GM18520 (cell line): ENCODE data around the gene NADSYN1.

Source experiments
- ATAC-seq: cut with Tn5 transposase; IDR thresholded peaks from one replicate; pipeline ENCODE4 v1.9.1; 2021; ENCODE audit not compliant: unreplicated experiment

NADSYN1 gene

GRCh38 chr11:71489311-71490043 is 36.5 kb downstream of the NADSYN1 start:
- ATAC-seq = no peak

- ATAC-seq = no peak
Measured at GRCh38 chr11:71490044-71490730, 37.2 kb downstream of the NADSYN1 start.

- no peak for ATAC-seq
Measured at GRCh38 chr11:71490731-71491390, 37.9 kb downstream of the NADSYN1 start.

GRCh38 chr11:71491531-71491930 is 38.5 kb downstream of the NADSYN1 start:
- ATAC-seq = no peak

GRCh38 chr11:71491940-71492339 is 38.9 kb downstream of the NADSYN1 start:
- no peak for ATAC-seq

- no peak for ATAC-seq
Measured at GRCh38 chr11:71495286-71496230, 42.6 kb downstream of the NADSYN1 start.

GRCh38 chr11:71496421-71496820 is 43.4 kb downstream of the NADSYN1 start:
- ATAC-seq = no peak

GRCh38 chr11:71498091-71498490 is 45.1 kb downstream of the NADSYN1 start:
- ATAC-seq = no peak

GRCh38 chr11:71499125-71499524 is 46.1 kb downstream of the NADSYN1 start:
- no peak for ATAC-seq

GRCh38 chr11:71499546-71499945 is 46.5 kb downstream of the NADSYN1 start:
- no peak for ATAC-seq

- no peak for ATAC-seq
Measured at GRCh38 chr11:71500601-71501021, 47.6 kb downstream of the NADSYN1 start.

GRCh38 chr11:71501071-71501985 is 48.3 kb downstream of the NADSYN1 start:
- no peak for ATAC-seq

GRCh38 chr11:71502026-71502425 is 49.0 kb downstream of the NADSYN1 start:
- ATAC-seq = no peak

- ATAC-seq = no peak
Measured at GRCh38 chr11:71502871-71503435, 50.0 kb downstream of the NADSYN1 start.

GRCh38 chr11:71504531-71504930 is 51.5 kb downstream of the NADSYN1 start:
- no peak for ATAC-seq

- ATAC-seq = no peak
Measured at GRCh38 chr11:71505001-71505400, 52.0 kb downstream of the NADSYN1 start.

- ATAC-seq = no peak
Measured at GRCh38 chr11:71505781-71506180, 52.8 kb downstream of the NADSYN1 start.

- ATAC-seq = no peak
Measured at GRCh38 chr11:71507102-71507501, 54.1 kb downstream of the NADSYN1 start.
